ENCODE data around the gene SPPL3. TPM values are rescaled to one million over a fixed set of nuclear protein-coding genes. Genes with fewer than 3 reads are reported as not detected.

SPPL3 gene
- total and polyA plus RNA-seq, 2 experiments from 2014 or later = 10.9 to 27.8 TPM

DNA sequence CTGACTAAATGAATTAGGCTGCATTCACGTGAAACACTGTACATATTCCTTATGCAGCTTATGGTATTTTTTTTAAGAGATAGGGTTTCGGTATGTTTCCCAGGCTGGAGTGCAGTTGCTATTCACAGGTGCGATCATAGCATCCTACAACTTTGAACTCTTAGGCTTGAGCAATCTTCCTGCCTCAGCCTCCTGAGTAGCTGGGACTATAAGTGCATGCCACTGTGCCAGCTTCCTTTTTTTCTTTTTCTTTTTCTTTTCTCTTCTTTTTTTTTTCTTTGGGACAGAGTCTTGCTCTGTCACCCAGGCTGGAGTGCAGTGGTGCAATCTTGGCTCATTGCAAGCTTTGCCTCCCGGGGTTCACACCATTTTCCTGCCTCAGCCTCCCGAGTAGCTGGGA lies 35.8 kb upstream of the SPPL3 start:
- TF ChIP-seq POLR2AphosphoS5 (IDR thresholded peaks at IDR 0.05; ENCODE audit: low read depth) (no peak), EZH2 (IDR thresholded peaks at IDR 0.05; ENCODE audit: low read depth, unreplicated experiment) (no peak), JUNB (IDR thresholded peaks at IDR 0.05; ENCODE audit: unreplicated experiment) (no peak), STAT1 (IDR thresholded peaks at IDR 0.05; ENCODE audit: unreplicated experiment) (no peak), NANOG (IDR thresholded peaks at IDR 0.05; ENCODE audit: borderline replicate concordance) (no peak), CREB1 (CRISPR knock-in tag; IDR thresholded peaks at IDR 0.05; ENCODE audit: low read depth) (no peak), EZH2phosphoT487 (IDR thresholded peaks at IDR 0.05; ENCODE audit: unreplicated experiment) (no peak), ZNF331 (CRISPR knock-in tag; IDR thresholded peaks at IDR 0.05; ENCODE audit: low read depth) (no peak), ZNF114 (CRISPR knock-in tag; IDR thresholded peaks at IDR 0.05) (no peak)
- TF ChIP-seq, protein P1, sequence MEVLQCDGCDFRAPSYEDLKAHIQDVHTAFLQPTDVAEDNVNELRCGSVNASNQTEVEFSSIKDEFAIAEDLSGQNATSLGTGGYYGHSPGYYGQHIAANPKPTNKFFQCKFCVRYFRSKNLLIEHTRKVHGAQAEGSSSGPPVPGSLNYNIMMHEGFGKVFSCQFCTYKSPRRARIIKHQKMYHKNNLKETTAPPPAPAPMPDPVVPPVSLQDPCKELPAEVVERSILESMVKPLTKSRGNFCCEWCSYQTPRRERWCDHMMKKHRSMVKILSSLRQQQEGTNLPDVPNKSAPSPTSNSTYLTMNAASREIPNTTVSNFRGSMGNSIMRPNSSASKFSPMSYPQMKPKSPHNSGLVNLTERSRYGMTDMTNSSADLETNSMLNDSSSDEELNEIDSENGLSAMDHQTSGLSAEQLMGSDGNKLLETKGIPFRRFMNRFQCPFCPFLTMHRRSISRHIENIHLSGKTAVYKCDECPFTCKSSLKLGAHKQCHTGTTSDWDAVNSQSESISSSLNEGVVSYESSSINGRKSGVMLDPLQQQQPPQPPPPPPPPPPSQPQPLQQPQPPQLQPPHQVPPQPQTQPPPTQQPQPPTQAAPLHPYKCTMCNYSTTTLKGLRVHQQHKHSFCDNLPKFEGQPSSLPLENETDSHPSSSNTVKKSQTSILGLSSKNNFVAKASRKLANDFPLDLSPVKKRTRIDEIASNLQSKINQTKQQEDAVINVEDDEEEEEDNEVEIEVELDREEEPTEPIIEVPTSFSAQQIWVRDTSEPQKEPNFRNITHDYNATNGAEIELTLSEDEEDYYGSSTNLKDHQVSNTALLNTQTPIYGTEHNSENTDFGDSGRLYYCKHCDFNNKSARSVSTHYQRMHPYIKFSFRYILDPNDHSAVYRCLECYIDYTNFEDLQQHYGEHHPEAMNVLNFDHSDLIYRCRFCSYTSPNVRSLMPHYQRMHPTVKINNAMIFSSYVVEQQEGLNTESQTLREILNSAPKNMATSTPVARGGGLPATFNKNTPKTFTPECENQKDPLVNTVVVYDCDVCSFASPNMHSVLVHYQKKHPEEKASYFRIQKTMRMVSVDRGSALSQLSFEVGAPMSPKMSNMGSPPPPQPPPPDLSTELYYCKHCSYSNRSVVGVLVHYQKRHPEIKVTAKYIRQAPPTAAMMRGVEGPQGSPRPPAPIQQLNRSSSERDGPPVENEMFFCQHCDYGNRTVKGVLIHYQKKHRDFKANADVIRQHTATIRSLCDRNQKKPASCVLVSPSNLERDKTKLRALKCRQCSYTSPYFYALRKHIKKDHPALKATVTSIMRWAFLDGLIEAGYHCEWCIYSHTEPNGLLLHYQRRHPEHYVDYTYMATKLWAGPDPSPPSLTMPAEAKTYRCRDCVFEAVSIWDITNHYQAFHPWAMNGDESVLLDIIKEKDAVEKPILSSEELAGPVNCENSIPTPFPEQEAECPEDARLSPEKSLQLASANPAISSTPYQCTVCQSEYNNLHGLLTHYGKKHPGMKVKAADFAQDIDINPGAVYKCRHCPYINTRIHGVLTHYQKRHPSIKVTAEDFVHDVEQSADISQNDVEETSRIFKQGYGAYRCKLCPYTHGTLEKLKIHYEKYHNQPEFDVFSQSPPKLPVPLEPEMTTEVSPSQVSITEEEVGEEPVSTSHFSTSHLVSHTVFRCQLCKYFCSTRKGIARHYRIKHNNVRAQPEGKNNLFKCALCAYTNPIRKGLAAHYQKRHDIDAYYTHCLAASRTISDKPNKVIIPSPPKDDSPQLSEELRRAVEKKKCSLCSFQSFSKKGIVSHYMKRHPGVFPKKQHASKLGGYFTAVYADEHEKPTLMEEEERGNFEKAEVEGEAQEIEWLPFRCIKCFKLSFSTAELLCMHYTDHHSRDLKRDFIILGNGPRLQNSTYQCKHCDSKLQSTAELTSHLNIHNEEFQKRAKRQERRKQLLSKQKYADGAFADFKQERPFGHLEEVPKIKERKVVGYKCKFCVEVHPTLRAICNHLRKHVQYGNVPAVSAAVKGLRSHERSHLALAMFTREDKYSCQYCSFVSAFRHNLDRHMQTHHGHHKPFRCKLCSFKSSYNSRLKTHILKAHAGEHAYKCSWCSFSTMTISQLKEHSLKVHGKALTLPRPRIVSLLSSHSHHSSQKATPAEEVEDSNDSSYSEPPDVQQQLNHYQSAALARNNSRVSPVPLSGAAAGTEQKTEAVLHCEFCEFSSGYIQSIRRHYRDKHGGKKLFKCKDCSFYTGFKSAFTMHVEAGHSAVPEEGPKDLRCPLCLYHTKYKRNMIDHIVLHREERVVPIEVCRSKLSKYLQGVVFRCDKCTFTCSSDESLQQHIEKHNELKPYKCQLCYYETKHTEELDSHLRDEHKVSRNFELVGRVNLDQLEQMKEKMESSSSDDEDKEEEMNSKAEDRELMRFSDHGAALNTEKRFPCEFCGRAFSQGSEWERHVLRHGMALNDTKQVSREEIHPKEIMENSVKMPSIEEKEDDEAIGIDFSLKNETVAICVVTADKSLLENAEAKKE (CRISPR knock-in tag; IDR thresholded peaks at IDR 0.05) = no peak
- TF ChIP-seq, protein P2, sequence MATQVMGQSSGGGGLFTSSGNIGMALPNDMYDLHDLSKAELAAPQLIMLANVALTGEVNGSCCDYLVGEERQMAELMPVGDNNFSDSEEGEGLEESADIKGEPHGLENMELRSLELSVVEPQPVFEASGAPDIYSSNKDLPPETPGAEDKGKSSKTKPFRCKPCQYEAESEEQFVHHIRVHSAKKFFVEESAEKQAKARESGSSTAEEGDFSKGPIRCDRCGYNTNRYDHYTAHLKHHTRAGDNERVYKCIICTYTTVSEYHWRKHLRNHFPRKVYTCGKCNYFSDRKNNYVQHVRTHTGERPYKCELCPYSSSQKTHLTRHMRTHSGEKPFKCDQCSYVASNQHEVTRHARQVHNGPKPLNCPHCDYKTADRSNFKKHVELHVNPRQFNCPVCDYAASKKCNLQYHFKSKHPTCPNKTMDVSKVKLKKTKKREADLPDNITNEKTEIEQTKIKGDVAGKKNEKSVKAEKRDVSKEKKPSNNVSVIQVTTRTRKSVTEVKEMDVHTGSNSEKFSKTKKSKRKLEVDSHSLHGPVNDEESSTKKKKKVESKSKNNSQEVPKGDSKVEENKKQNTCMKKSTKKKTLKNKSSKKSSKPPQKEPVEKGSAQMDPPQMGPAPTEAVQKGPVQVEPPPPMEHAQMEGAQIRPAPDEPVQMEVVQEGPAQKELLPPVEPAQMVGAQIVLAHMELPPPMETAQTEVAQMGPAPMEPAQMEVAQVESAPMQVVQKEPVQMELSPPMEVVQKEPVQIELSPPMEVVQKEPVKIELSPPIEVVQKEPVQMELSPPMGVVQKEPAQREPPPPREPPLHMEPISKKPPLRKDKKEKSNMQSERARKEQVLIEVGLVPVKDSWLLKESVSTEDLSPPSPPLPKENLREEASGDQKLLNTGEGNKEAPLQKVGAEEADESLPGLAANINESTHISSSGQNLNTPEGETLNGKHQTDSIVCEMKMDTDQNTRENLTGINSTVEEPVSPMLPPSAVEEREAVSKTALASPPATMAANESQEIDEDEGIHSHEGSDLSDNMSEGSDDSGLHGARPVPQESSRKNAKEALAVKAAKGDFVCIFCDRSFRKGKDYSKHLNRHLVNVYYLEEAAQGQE (IDR thresholded peaks at IDR 0.05; ENCODE audit: unreplicated experiment) = no peak
- TF ChIP-seq, protein P3, sequence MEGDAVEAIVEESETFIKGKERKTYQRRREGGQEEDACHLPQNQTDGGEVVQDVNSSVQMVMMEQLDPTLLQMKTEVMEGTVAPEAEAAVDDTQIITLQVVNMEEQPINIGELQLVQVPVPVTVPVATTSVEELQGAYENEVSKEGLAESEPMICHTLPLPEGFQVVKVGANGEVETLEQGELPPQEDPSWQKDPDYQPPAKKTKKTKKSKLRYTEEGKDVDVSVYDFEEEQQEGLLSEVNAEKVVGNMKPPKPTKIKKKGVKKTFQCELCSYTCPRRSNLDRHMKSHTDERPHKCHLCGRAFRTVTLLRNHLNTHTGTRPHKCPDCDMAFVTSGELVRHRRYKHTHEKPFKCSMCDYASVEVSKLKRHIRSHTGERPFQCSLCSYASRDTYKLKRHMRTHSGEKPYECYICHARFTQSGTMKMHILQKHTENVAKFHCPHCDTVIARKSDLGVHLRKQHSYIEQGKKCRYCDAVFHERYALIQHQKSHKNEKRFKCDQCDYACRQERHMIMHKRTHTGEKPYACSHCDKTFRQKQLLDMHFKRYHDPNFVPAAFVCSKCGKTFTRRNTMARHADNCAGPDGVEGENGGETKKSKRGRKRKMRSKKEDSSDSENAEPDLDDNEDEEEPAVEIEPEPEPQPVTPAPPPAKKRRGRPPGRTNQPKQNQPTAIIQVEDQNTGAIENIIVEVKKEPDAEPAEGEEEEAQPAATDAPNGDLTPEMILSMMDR (conservative IDR thresholded peaks at IDR 0.05; ENCODE audit: low read depth in 2 of 2) = no peak
- TF ChIP-seq, protein P4, sequence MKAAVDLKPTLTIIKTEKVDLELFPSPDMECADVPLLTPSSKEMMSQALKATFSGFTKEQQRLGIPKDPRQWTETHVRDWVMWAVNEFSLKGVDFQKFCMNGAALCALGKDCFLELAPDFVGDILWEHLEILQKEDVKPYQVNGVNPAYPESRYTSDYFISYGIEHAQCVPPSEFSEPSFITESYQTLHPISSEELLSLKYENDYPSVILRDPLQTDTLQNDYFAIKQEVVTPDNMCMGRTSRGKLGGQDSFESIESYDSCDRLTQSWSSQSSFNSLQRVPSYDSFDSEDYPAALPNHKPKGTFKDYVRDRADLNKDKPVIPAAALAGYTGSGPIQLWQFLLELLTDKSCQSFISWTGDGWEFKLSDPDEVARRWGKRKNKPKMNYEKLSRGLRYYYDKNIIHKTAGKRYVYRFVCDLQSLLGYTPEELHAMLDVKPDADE (IDR thresholded peaks at IDR 0.05) = no peak
- no peaks in the 10 kb centered on the region for H3K27me3 Mint-ChIP-seq (ENCODE audit: insufficient read depth, low read depth, poor library complexity)
- no peak overlapping the region for H3K27ac Mint-ChIP-seq

More for the DNA sequence above, 35.8 kb upstream of the SPPL3 start:
- no peak for DNase-seq (ENCODE audit: low spot score)
- Histone ChIP-seq H3K27ac (ENCODE audit: low read depth) (no peak overlapping the region), H3K4me1 (ENCODE audit: insufficient read depth) (no peaks in the 10 kb centered on the region), H3K36me3 (ENCODE audit: insufficient read depth) (no peaks in the 10 kb centered on the region), H4K20me1 (replicated peaks; ENCODE audit: insufficient read depth) (no peaks in the 10 kb centered on the region), H3K79me2 (replicated peaks; ENCODE audit: insufficient read depth) (no peaks in the 10 kb centered on the region), H3K4me2 (no peak overlapping the region), H3K9me2 (ENCODE audit: insufficient read depth) (no peaks in the 10 kb centered on the region), H3K27me3 (ENCODE audit: insufficient read depth) (no peaks in the 10 kb centered on the region), H3F3A (replicated peaks; ENCODE audit: low read depth) (no peaks in the 10 kb centered on the region), H3K4me3 (no peak overlapping the region), H2AFZ (no peak overlapping the region)
- no peak for ATAC-seq
- H3K4me3 Mint-ChIP-seq = no peak overlapping the region
- H3K9me3 Mint-ChIP-seq = no peaks in the 10 kb centered on the region
- H3K36me3 Mint-ChIP-seq (ENCODE audit: low read depth) = no peaks in the 10 kb centered on the region
- H3K4me1 Mint-ChIP-seq = peaks cover 3% of the 10 kb centered on the region; the same call in 1 of the 3 replicates

Data from GM23338 (cell line).